ENCODE data around the gene C19orf33. TPM values are rescaled to one million over a fixed set of nuclear protein-coding genes. Genes with fewer than 3 reads are reported as not detected.

C19orf33 gene
- polyA plus RNA-seq, 1 donor (not counting 4 experiments of a cell fraction or from before 2014, with no cell fraction given) = 366 TPM

DNA sequence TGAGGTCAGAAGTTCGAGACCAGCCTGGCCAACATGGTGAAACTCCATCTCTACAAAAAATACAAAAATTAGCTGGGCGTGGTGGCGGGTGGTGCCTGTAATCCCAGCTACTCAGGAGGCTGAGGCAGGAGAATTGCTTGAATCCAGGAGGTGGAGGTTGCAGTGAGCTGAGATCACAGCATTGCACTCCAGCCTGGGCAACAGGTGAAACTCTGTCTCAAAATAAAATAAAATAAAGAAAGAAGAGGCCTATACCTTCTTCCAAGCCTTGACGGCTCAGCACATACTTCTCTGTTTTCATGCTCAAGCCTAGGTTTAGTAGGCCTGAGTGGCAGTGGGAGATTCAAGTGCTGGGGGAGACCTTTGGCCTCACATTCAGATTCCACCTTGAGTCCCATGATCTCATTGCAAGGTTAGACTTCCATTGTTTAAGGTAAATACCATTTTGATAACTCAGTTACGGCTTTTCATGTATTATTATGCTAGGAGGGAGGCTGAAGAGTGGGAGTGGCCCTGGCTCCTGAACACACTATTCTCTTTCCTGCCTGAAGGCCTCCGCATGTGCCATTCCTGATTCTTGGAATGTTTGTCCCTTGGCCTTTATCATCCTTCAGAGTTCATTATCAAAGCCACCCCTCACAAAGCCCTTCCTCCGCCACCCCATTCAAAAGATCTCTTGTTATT, 41.3 kb upstream of the C19orf33 start:
- peak overlapping the region; percentile 4 for H3K27ac ChIP-seq (ENCODE audit: control insufficient read depth, insufficient read depth, low read length)
- no peaks in the 10 kb centered on the region for H3K9me3 ChIP-seq (ENCODE audit: control insufficient read depth, low read depth, low read length)
- no peak overlapping the region for H3K4me3 ChIP-seq (ENCODE audit: control insufficient read depth in 2 of 3, extremely low read depth in 1 of 3, insufficient read depth in 2 of 3, low read depth in 1 of 3, low read length in 3 of 3)
- no peak overlapping the region for H2AFZ ChIP-seq (ENCODE audit: control insufficient read depth, low read length)
- FAIRE-seq (peak; percentile 77), DNase-seq (ENCODE audit: low read depth, low spot score) (no peak)
- peaks cover 22% of the 10 kb centered on the region for H3K4me1 ChIP-seq (ENCODE audit: control insufficient read depth, extremely low read depth, insufficient read depth, low read length)
- TF ChIP-seq, protein P1, sequence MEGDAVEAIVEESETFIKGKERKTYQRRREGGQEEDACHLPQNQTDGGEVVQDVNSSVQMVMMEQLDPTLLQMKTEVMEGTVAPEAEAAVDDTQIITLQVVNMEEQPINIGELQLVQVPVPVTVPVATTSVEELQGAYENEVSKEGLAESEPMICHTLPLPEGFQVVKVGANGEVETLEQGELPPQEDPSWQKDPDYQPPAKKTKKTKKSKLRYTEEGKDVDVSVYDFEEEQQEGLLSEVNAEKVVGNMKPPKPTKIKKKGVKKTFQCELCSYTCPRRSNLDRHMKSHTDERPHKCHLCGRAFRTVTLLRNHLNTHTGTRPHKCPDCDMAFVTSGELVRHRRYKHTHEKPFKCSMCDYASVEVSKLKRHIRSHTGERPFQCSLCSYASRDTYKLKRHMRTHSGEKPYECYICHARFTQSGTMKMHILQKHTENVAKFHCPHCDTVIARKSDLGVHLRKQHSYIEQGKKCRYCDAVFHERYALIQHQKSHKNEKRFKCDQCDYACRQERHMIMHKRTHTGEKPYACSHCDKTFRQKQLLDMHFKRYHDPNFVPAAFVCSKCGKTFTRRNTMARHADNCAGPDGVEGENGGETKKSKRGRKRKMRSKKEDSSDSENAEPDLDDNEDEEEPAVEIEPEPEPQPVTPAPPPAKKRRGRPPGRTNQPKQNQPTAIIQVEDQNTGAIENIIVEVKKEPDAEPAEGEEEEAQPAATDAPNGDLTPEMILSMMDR (optimal IDR thresholded peaks at IDR 0.05 in 1 of 3, IDR thresholded peaks at IDR 0.05 in 1 of 3, conservative IDR thresholded peaks at IDR 0.05 in 1 of 3; ENCODE audit: extremely low read depth in 1 of 3, insufficient read depth in 2 of 3, low read length in 3 of 3) = no peak
- no peak for TF ChIP-seq EZH2 (IDR thresholded peaks at IDR 0.05; ENCODE audit: low read length)
- H3K79me2 ChIP-seq (ENCODE audit: control insufficient read depth, insufficient read depth, low read length) = peaks cover 34% of the 10 kb centered on the region
- peaks cover 3% of the 10 kb centered on the region for H3K9me1 ChIP-seq (ENCODE audit: control insufficient read depth, extremely low read depth, insufficient read depth, low read length)
- H3K4me2 ChIP-seq (ENCODE audit: control insufficient read depth, extremely low read depth, insufficient read depth, low read depth, low read length) = no peak overlapping the region
- no peaks in the 10 kb centered on the region for H3K27me3 ChIP-seq (ENCODE audit: control insufficient read depth, extremely low read depth, insufficient read depth, low read length)
- H3K36me3 ChIP-seq (ENCODE audit: control insufficient read depth in 2 of 2, extremely low read depth in 1 of 2, insufficient read depth in 2 of 2, low read length in 2 of 2) = no peaks in the 10 kb centered on the region
- H3K9ac ChIP-seq (ENCODE audit: control insufficient read depth, extremely low read depth, insufficient read depth, low read length) = no peak overlapping the region
- peaks cover 11% of the 10 kb centered on the region for H4K20me1 ChIP-seq (ENCODE audit: control insufficient read depth, extremely low read depth, insufficient read depth, low read length)
- dilution Hi-C loops (cut with MboI; ENCODE audit: extremely low pct_ligation_motif_present, low sequenced_read_pairs) = no loop called here

DNA sequence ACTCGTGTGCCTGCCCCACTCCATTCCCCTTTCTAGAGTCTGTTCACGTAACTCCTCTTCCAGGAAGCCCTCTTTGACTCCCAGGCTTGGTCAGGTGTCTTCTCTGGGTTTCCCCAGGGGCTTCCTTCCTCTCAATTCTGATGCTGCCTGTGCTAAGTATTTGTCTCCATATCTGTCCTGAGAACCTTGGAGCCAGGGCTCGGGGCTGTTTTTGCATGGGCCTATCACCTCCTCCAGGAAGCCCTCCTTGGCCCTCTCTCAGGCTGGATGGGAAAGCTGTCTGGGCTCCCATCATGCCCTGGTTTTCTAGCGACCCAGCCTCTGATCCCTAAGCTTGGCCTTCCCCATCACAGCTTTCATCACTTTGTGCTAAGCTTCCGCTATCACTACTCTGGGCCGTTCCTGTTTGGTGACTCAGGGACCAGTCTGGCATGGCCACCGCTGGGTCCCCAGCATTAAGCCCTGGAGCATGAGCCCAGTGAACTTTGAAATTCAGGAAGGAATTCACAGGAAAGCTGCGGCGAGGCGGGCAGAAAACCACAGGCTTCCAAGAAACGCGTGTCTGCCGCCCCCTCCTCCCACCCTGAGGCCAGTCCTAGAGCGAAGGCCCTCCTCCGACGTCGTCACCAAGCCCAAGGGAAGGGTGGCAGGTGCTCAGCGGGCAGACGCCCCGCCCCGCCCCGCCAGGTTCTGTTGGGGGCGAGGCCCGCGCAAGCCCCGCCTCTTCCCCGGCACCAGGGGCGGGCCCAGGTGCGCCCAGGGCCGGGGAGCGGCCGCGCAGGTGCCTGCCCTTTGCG, 40.2 kb upstream of the C19orf33 start:
- Histone ChIP-seq H3K4me3 (ENCODE audit: control insufficient read depth in 2 of 3, extremely low read depth in 1 of 3, insufficient read depth in 2 of 3, low read depth in 1 of 3, low read length in 3 of 3) (peak overlapping the region; percentile 90 to 99 (median 96)), H3K36me3 (ENCODE audit: control insufficient read depth in 2 of 2, extremely low read depth in 1 of 2, insufficient read depth in 2 of 2, low read length in 2 of 2) (peaks cover 0 to 4% of the 10 kb centered on the region in 2 experiments), H3K4me1 (ENCODE audit: control insufficient read depth, extremely low read depth, insufficient read depth, low read length) (peaks cover 34% of the 10 kb centered on the region), H3K27ac (ENCODE audit: control insufficient read depth, insufficient read depth, low read length) (peak overlapping the region; percentile 95), H3K27me3 (ENCODE audit: control insufficient read depth, extremely low read depth, insufficient read depth, low read length) (no peaks in the 10 kb centered on the region), H4K20me1 (ENCODE audit: control insufficient read depth, extremely low read depth, insufficient read depth, low read length) (peaks cover 19% of the 10 kb centered on the region), H3K4me2 (ENCODE audit: control insufficient read depth, extremely low read depth, insufficient read depth, low read depth, low read length) (peak overlapping the region; percentile 35), H3K79me2 (ENCODE audit: control insufficient read depth, insufficient read depth, low read length) (peaks cover 45% of the 10 kb centered on the region), H3K9me1 (ENCODE audit: control insufficient read depth, extremely low read depth, insufficient read depth, low read length) (peaks cover 3% of the 10 kb centered on the region), H3K9ac (ENCODE audit: control insufficient read depth, extremely low read depth, insufficient read depth, low read length) (peak overlapping the region; percentile 93), H2AFZ (ENCODE audit: control insufficient read depth, low read length) (no peak overlapping the region), H3K9me3 (ENCODE audit: control insufficient read depth, low read depth, low read length) (no peaks in the 10 kb centered on the region)
- DNase-seq (ENCODE audit: low read depth, low spot score) = no peak
- no peak for TF ChIP-seq EZH2 (IDR thresholded peaks at IDR 0.05; ENCODE audit: low read length)
- TF ChIP-seq, protein P1 (optimal IDR thresholded peaks at IDR 0.05 in 1 of 3, IDR thresholded peaks at IDR 0.05 in 1 of 3, conservative IDR thresholded peaks at IDR 0.05 in 1 of 3; ENCODE audit: extremely low read depth in 1 of 3, insufficient read depth in 2 of 3, low read length in 3 of 3) = no peak
- dilution Hi-C loops (cut with MboI; ENCODE audit: extremely low pct_ligation_motif_present, low sequenced_read_pairs) = no loop called here
- peak; percentile 36 for FAIRE-seq

Measured in keratinocyte (primary cell).